ENCODE data around the gene DLGAP5. TPM values are rescaled to one million over a fixed set of nuclear protein-coding genes. Genes with fewer than 3 reads are reported as not detected.

DLGAP5 gene
- total and polyA plus RNA-seq, 2 of the 13 experiments (the other 11 are each of a cell fraction or from before 2014, with no cell fraction given) = 7.7 to 55.8 TPM

- peak; percentile 53; the same call in 1 of the 2 replicates for TF ChIP-seq FOXC1 (CRISPR knock-in tag; IDR thresholded peaks at IDR 0.05; ENCODE audit: borderline replicate concordance)
- TF ChIP-seq, protein P1, sequence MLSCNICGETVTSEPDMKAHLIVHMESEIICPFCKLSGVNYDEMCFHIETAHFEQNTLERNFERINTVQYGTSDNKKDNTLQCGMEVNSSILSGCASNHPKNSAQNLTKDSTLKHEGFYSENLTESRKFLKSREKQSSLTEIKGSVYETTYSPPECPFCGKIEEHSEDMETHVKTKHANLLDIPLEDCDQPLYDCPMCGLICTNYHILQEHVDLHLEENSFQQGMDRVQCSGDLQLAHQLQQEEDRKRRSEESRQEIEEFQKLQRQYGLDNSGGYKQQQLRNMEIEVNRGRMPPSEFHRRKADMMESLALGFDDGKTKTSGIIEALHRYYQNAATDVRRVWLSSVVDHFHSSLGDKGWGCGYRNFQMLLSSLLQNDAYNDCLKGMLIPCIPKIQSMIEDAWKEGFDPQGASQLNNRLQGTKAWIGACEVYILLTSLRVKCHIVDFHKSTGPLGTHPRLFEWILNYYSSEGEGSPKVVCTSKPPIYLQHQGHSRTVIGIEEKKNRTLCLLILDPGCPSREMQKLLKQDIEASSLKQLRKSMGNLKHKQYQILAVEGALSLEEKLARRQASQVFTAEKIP (CRISPR knock-in tag; IDR thresholded peaks at IDR 0.05; ENCODE audit: borderline replicate concordance) = no peak
- 0 out of 2 replicates have a peak, but pooled peaks have one; percentile 57 for TF ChIP-seq ZNF333 (CRISPR knock-in tag; IDR thresholded peaks at IDR 0.05; ENCODE audit: borderline replicate concordance)
- no peak for TF ChIP-seq ZNF24 (IDR thresholded peaks at IDR 0.05)
- peak; percentile 84 for TF ChIP-seq XRCC5 (optimal IDR thresholded peaks at IDR 0.05; ENCODE audit: low read length)
- TF ChIP-seq NKX3-1 (CRISPR knock-in tag; IDR thresholded peaks at IDR 0.05) = peak; percentile 93
- peak; percentile 47; the same call in 1 of the 2 replicates for TF ChIP-seq KDM2A (CRISPR knock-in tag; IDR thresholded peaks at IDR 0.05; ENCODE audit: borderline replicate concordance, low read depth)
- 0 out of 2 replicates have a peak, but pooled peaks have one; percentile 18 for TF ChIP-seq TFAP4 (IDR thresholded peaks at IDR 0.05; ENCODE audit: borderline replicate concordance, low read depth)
- TF ChIP-seq ZNF496 (CRISPR knock-in tag; IDR thresholded peaks at IDR 0.05; ENCODE audit: insufficient replicate concordance) = no peak
- peak; percentile 96 for TF ChIP-seq ZNF501 (CRISPR knock-in tag; IDR thresholded peaks at IDR 0.05)
- no peak for TF ChIP-seq ZBTB14 (CRISPR knock-in tag; IDR thresholded peaks at IDR 0.05)
- peak; percentile 79; the same call in 1 of the 2 replicates for TF ChIP-seq ZNF563 (CRISPR knock-in tag; IDR thresholded peaks at IDR 0.05)
- no peak for TF ChIP-seq ZNF33B (CRISPR knock-in tag; IDR thresholded peaks at IDR 0.05)
- TF ChIP-seq, protein P2, sequence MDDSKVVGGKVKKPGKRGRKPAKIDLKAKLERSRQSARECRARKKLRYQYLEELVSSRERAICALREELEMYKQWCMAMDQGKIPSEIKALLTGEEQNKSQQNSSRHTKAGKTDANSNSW (CRISPR knock-in tag; IDR thresholded peaks at IDR 0.05; ENCODE audit: borderline replicate concordance) = peak; percentile 48; the same call in 1 of the 2 replicates
- no peak for TF ChIP-seq SRSF1 (optimal IDR thresholded peaks at IDR 0.05; ENCODE audit: low read depth, low read length)
- 0 out of 2 replicates have a peak, but pooled peaks have one; percentile 5 for TF ChIP-seq HMG20B (CRISPR knock-in tag; conservative IDR thresholded peaks at IDR 0.05)
- peak; percentile 51; the same call in 1 of the 2 replicates for TF ChIP-seq POGZ (CRISPR knock-in tag; IDR thresholded peaks at IDR 0.05)
- TF ChIP-seq ZSCAN25 (CRISPR knock-in tag; IDR thresholded peaks at IDR 0.05) = peak; percentile 77
- TF ChIP-seq ZNF784 (CRISPR knock-in tag; IDR thresholded peaks at IDR 0.05; ENCODE audit: borderline replicate concordance) = peak; percentile 55; the same call in 1 of the 2 replicates
- TF ChIP-seq NR2F2 (IDR thresholded peaks at IDR 0.05; ENCODE audit: borderline replicate concordance, low read depth) = no peak
- peak; percentile 43; the same call in 1 of the 2 replicates for TF ChIP-seq SMYD3 (CRISPR knock-in tag; IDR thresholded peaks at IDR 0.05)
- TF ChIP-seq, protein P3, sequence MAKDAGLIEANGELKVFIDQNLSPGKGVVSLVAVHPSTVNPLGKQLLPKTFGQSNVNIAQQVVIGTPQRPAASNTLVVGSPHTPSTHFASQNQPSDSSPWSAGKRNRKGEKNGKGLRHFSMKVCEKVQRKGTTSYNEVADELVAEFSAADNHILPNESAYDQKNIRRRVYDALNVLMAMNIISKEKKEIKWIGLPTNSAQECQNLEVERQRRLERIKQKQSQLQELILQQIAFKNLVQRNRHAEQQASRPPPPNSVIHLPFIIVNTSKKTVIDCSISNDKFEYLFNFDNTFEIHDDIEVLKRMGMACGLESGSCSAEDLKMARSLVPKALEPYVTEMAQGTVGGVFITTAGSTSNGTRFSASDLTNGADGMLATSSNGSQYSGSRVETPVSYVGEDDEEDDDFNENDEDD (CRISPR knock-in tag; IDR thresholded peaks at IDR 0.05; ENCODE audit: borderline replicate concordance) = peak; percentile 95
These were observed 83.4 kb downstream of the DLGAP5 start (continued) for GRCh38 chr14:55107766-55108554.
